SW480 (cell line): ENCODE results near the gene BPI.
"Not testable (repeated sequence)": the region's sequence is repeated elsewhere in the genome, so short reads cannot be mapped to it uniquely, and the experiment has no call there.

Experiments
- DNase-seq: peaks from one replicate; pipeline ENCODE4 v3.0.0-alpha.2; 2016; ENCODE audit warnings: low spot score

BPI gene

GRCh38 chr20:38304845-38305447, 990 bp downstream of the BPI start:
- DNase-seq = peak; percentile 61

GRCh38 chr20:38305541-38305940, 1.6 kb downstream of the BPI start:
- no peak for DNase-seq

- DNase-seq = no peak
Observed at GRCh38 chr20:38306379-38306778, 2.4 kb downstream of the BPI start.

- DNase-seq = no peak
Observed at GRCh38 chr20:38307371-38308046, 3.6 kb downstream of the BPI start.

- no peak for DNase-seq
Observed at GRCh38 chr20:38308047-38308438, 4.1 kb downstream of the BPI start.

GRCh38 chr20:38308447-38308846, 4.5 kb downstream of the BPI start:
- no peak for DNase-seq

- no peak for DNase-seq
Observed at GRCh38 chr20:38311091-38311490, 7.1 kb downstream of the BPI start.

- no peak for DNase-seq
Observed at GRCh38 chr20:38311491-38311890, 7.5 kb downstream of the BPI start.

GRCh38 chr20:38313676-38314075, 9.7 kb downstream of the BPI start:
- DNase-seq = no peak

GRCh38 chr20:38314350-38314749, 10.4 kb downstream of the BPI start:
- not testable (repeated sequence) for DNase-seq

- peak; percentile 41 for DNase-seq
Observed at GRCh38 chr20:38315290-38315966, 11.5 kb downstream of the BPI start.

GRCh38 chr20:38316341-38316740, 12.4 kb downstream of the BPI start:
- DNase-seq = no peak

- DNase-seq = peak; percentile 29
Observed at GRCh38 chr20:38317422-38317821, 13.5 kb downstream of the BPI start.

GRCh38 chr20:38320221-38320620, 16.3 kb downstream of the BPI start:
- DNase-seq = peak; percentile 30

- peak; percentile 76 for DNase-seq
Observed at GRCh38 chr20:38321959-38322598, 18.1 kb downstream of the BPI start.

- DNase-seq = no peak
Observed at GRCh38 chr20:38324159-38324558, 20.2 kb downstream of the BPI start.

GRCh38 chr20:38325167-38325566, 21.2 kb downstream of the BPI start:
- no peak for DNase-seq

GRCh38 chr20:38325905-38326304, 21.9 kb downstream of the BPI start:
- DNase-seq = no peak

GRCh38 chr20:38326309-38326708, 22.4 kb downstream of the BPI start:
- DNase-seq = no peak

GRCh38 chr20:38330638-38331037, 26.7 kb downstream of the BPI start:
- DNase-seq = no peak

- DNase-seq = no peak
Observed at GRCh38 chr20:38331245-38331644, 27.3 kb downstream of the BPI start.

- no peak for DNase-seq
Observed at GRCh38 chr20:38331814-38332213, 27.9 kb downstream of the BPI start.

GRCh38 chr20:38334016-38334415, 30.1 kb downstream of the BPI start:
- DNase-seq = no peak
